SIG-M5 (cell line): Measurements from ENCODE around the gene ATG14.
"Not testable (repeated sequence)": the region's sequence is repeated elsewhere in the genome, so short reads cannot be mapped to it uniquely, and the experiment has no call there.

ENCODE experiments used
- DNase-seq: peaks from one replicate; lab custom pipeline; 2025; lab: John Stamatoyannopoulos, UW

ATG14 gene

GRCh38 chr14:55386037-55386808 is 25.4 kb downstream of the ATG14 start:
- DNase-seq = no peak

DNA sequence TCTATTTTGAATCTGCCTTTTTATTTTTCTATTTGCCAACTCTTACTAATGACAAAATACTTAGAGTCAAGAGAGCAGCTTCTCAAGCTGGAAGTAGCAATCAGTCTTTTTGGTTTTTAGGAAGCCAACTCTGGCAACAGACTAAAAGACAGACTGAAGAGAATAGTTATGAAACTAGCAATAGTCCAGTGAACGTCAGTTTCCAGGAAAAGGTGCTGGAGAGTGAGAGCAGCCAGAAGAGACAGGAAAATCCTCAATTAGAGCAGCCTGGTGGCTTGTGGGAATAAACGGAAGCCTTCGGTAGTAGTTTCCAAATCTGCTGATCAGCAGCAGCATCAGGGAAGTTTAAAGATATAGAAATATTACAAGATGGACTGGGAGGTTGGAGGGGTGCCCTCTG is 27.1 kb downstream of the ATG14 start:
- no peak for DNase-seq

GRCh38 chr14:55383541-55384140 is 28.0 kb downstream of the ATG14 start:
- no peak for DNase-seq

- DNase-seq = not testable (repeated sequence)
Observed at GRCh38 chr14:55383056-55383466, 28.6 kb downstream of the ATG14 start.

- no peak for DNase-seq
Observed at GRCh38 chr14:55382483-55382882, 29.1 kb downstream of the ATG14 start.

- no peak for DNase-seq
Observed at GRCh38 chr14:55381561-55381960, 30.1 kb downstream of the ATG14 start.

- DNase-seq = no peak
Observed at GRCh38 chr14:55381040-55381439, 30.6 kb downstream of the ATG14 start.

GRCh38 chr14:55377236-55377635 is 34.4 kb downstream of the ATG14 start:
- DNase-seq = no peak

- DNase-seq = no peak
Observed at GRCh38 chr14:55374771-55375170, 36.9 kb downstream of the ATG14 start.

DNA sequence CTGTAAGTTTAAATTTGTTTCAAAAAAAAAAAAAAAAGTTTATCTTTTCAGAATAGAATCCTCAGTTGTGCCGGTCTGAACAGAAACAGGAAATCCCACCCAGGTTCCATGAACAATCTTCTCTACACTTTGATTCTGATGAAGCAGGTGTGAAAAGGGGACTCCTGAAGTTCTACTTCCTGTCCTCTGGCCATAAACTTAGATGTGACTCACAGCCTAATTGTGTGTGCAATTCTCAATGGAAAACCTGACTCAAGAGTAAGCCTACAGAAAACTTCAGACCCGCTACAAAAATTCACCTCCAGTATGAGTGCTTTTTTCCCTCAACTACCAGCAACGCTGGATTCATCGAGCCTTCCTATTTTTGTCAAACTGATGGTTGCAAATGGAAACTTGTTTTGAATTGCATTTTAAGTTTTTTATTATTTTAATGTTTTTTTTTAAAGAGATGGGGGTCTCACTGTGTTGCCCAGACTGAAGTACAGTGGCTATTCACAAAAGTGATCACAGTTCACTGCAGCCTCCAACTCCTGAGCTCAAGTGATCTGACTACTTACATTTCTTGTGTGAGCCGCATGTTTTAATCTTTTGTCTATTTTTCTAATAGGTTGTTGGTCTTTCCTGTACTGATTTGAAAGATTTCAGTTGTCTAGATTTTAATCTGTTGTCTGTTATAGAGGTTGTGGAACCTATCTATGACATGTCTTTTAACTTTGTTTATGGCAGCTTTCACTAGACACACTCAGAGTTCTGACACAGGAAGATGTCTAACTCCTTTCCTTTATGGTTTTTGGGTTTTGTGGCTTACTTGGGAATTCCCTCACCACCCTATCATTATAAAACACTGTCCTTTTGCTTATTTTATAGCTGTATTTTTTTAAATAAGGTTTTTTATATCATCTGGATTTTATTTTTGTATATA is 37.6 kb downstream of the ATG14 start:
- DNase-seq = no peak

GRCh38 chr14:55372825-55373224 is 38.8 kb downstream of the ATG14 start:
- DNase-seq = no peak

- no peak for DNase-seq
Observed at GRCh38 chr14:55372423-55372822, 39.2 kb downstream of the ATG14 start.

GRCh38 chr14:55370883-55371455 is 40.7 kb downstream of the ATG14 start:
- DNase-seq = no peak

DNA sequence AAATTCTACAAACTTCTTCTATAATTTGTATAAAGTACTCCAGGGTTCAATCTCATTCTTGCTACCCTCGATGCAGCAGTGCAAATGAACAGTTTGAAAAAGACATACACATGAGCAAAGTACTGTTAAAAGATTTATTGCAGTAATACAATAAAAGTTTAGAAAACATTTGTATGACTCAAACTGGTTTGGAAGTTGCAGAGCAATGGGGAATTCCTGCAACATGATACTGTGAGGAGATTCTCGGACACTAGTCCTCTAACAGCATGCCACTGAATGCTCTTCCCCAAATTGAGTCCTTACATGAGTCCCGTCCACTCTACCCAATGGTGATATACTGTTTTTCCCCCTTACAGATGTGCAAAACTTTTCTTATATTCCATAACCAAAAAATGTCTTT is 45.4 kb downstream of the ATG14 start:
- DNase-seq = no peak

DNA sequence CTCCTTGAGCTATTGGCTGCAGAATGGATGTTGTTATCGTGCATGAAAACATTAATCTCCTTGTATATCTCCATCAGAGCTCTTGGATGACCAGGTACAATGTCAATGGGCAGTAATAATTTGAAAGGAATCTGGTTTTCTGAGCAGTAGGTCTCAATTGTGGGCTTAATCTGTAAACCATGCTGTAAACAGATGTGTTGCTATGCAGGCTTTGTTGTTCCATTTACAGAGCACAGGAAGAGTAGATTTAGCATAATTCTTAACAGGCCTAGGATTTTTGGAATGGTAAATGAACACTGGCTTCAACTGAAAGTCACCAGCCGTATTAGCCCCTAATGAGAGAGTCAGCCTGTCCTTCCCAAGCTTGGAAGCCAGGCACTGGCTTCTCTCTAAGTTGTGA is 50.4 kb downstream of the ATG14 start:
- DNase-seq = no peak

DNA sequence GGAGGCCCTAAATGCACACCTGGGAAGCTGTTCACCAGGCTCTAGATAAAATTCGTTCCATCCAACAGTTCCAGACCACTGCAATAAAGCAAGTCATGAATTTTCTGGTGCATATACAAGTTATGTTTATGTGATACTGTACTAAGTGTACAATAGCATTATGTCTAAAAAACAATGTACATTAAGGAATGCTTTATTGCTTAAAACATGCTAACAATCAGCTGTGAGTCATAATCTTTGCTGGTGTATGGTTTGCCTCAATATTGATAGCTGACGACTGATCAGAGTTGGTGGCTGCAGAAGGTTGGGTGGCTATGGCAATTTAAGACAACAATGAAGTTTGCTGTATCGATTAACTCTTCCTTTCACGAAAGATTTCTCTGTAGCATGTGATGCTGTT is 52.3 kb downstream of the ATG14 start:
- no peak for DNase-seq

- DNase-seq = no peak
Observed at GRCh38 chr14:55356913-55357312, 54.7 kb downstream of the ATG14 start.

DNA sequence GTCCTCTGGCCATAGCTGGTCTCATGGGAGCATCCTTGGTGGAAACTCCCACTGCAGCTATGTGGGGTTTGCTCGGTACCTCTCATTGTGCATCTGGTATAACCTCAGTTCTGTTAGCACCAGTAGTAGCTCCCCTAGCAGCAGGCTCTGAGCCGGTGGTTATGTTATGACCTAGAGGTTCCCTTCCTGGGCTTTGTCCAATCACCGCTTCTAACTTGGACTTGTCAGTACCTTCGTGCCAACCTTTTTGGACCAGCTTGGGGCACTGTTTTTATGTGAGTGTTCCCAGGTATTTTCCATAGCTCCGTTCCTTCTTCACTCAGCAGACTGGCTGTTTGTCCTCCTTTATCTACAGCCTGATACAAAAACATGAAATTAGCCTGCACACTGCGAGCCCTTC is 55.7 kb downstream of the ATG14 start:
- no peak for DNase-seq

DNA sequence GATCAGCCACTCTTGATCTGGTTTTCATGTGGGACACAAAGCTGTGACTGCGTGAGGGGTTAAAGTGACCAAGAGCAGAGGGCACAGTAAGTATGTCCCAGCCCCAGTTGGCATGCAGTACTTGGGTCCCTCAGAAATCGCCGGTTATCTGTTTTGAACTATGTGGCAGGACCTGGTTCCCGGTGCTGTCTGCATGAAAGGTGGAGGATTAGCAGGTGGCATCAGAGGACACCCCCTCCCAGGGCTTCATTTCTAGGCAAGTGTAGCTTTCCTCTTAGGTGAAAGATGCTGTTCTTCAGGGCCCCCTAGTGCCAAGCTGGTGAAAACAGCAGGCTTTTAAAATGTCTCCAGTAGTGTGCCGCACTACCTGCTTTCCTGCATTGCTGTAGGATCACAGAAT is 57.1 kb downstream of the ATG14 start:
- DNase-seq = no peak

DNA sequence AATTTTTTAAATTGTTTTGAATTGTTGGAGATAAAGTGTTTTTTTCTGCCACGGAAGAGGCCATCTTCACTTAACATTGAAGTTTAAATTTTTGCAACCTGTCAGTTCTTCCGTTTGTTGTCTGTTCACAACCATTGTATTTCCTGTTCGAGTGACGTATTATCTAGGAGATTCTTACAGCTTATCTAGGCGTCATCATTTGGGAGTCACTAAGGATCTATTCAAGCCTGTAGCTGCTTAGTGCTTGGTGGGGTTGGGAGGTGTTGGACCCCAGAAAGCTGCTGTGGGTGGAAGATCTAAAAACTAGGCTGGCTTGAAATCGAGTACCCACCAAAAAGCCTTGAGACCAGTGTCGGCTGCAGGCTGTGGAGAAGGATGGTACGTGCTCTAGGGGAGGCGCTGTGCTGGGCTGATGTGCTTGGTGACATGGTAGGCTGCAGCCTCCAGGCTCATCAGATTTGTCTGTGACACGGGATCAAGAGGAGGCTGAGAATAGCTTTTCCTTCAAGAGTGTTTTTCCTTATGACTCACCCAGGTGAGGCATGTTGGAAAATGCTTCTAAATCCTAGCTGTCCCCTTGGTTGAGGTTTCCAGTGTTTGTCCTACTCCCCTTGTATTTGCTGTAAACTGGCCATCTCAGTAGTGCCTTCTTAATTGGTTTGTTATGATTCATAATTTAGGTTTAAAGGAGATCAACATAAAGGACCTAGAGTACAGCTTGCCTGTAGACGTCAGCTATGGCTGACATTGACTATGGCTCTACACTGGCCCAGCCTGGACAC is 57.8 kb downstream of the ATG14 start:
- no peak for DNase-seq

DNA sequence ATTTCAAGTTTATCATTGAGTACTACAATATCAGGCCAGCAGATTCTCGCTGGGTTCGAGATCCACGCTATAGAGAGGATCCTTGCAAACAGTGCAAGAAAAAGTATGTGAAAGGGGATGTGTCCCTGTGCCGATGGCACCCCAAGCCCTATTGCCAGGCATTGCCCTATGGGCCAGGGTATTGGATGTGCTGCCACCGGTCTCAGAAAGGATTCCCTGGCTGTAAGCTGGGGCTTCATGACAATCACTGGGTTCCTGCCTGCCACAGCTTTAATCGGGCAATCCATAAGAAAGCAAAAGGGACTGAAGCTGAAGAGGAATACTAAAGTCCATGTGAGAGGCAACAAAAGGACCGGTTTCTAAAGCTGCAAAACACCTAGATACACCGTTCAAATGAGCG is 59.4 kb downstream of the ATG14 start:
- no peak for DNase-seq

- no peak for DNase-seq
Observed at GRCh38 chr14:55351111-55351510, 60.5 kb downstream of the ATG14 start.
